Measurements from ENCODE around the gene GAB4.
A peak's percentile ranks its signal among the peaks of the same experiment; 100 is the strongest.
"Not testable (repeated sequence)": the region's sequence is repeated elsewhere in the genome, so short reads cannot be mapped to it uniquely, and the experiment has no call there.

Gene GAB4

GRCh38 chr22:16959345-16959930, 48.6 kb downstream of the GAB4 start:
- DNase-seq, result no peak

GRCh38 chr22:16958475-16958874, 49.5 kb downstream of the GAB4 start:
- DNase-seq, result no peak

GRCh38 chr22:16957781-16958180, 50.2 kb downstream of the GAB4 start:
- no peak for DNase-seq

- no peak for DNase-seq
Observed at GRCh38 chr22:16956290-16956689, 51.7 kb downstream of the GAB4 start.

- peak in 10 of 56 donors; percentile 1 to 45 (median 18) for DNase-seq
Observed at GRCh38 chr22:16955678-16956210, 52.3 kb downstream of the GAB4 start.

- DNase-seq, result no peak
Observed at GRCh38 chr22:16955081-16955480, 52.9 kb downstream of the GAB4 start.

- no peak for DNase-seq
Observed at GRCh38 chr22:16954060-16954403, 54.0 kb downstream of the GAB4 start.

GRCh38 chr22:16953206-16954059, 54.6 kb downstream of the GAB4 start:
- DNase-seq, result no peak

- DNase-seq, result peak in 3 of 56 donors; percentile 12 to 20 (median 18)
Observed at GRCh38 chr22:16949561-16949960, 58.5 kb downstream of the GAB4 start.

- DNase-seq, result no peak
Observed at GRCh38 chr22:16937811-16938210, 70.2 kb downstream of the GAB4 start.

- DNase-seq, result not testable (repeated sequence)
Observed at GRCh38 chr22:16937209-16937608, 70.8 kb downstream of the GAB4 start.

GRCh38 chr22:16936625-16937024, 71.4 kb downstream of the GAB4 start:
- peak in 1 of 56 donors; percentile 11 for DNase-seq

- no peak for DNase-seq
Observed at GRCh38 chr22:16935209-16935608, 72.8 kb downstream of the GAB4 start.

- DNase-seq, result no peak
Observed at GRCh38 chr22:16933291-16934282, 74.4 kb downstream of the GAB4 start.

GRCh38 chr22:16932577-16932976, 75.4 kb downstream of the GAB4 start:
- DNase-seq, result peak in 12 of 56 donors; percentile 1 to 54 (median 9)

- no peak for DNase-seq
Observed at GRCh38 chr22:16925407-16925966, 82.5 kb downstream of the GAB4 start.

- DNase-seq, result no peak
Observed at GRCh38 chr22:16922706-16923105, 85.3 kb downstream of the GAB4 start.

- no peak for DNase-seq
Observed at GRCh38 chr22:16922076-16922475, 85.9 kb downstream of the GAB4 start.

- DNase-seq, result peak in 48 of 56 donors; percentile 8 to 83 (median 38)
Observed at GRCh38 chr22:16917144-16918003, 90.6 kb downstream of the GAB4 start.

- no peak for DNase-seq
Observed at GRCh38 chr22:16915701-16916100, 92.3 kb downstream of the GAB4 start.

Data from nucleus accumbens (tissue), 56 donors.